GM19025 (cell line): ENCODE measurements around the gene LCE4A.

ENCODE experiments used
- ATAC-seq: cut with Tn5 transposase; IDR thresholded peaks from one replicate; pipeline ENCODE4 v1.9.1; 2021; ENCODE audit warnings: mild to moderate bottlenecking, low read depth, moderate library complexity; ENCODE audit not compliant: unreplicated experiment

Gene LCE4A

GRCh38 chr1:152745289-152745704 is 37.3 kb downstream of the LCE4A start:
- no peak for ATAC-seq

- ATAC-seq = no peak
Measured at GRCh38 chr1:152745765-152746444, 37.9 kb downstream of the LCE4A start.

- no peak for ATAC-seq
Measured at GRCh38 chr1:152747831-152748230, 39.9 kb downstream of the LCE4A start.

GRCh38 chr1:152752225-152752624 is 44.3 kb downstream of the LCE4A start:
- ATAC-seq = no peak

GRCh38 chr1:152753586-152753985 is 45.6 kb downstream of the LCE4A start:
- no peak for ATAC-seq

- no peak for ATAC-seq
Measured at GRCh38 chr1:152756872-152757271, 48.9 kb downstream of the LCE4A start.

GRCh38 chr1:152757747-152758146 is 49.8 kb downstream of the LCE4A start, which contains the start of gene KPRP:
KPRP (plus strand) TSS chr1:152758025; CDS start chr1:152759589, 1,564 bp downstream.
- no peak for ATAC-seq

- no peak for ATAC-seq
Measured at GRCh38 chr1:152758636-152759035, 50.7 kb downstream of the LCE4A start.
